Right forelimb (tissue), 1 donor: ENCODE results near the gene DYRK4.

Source experiments
- DNase-seq: peaks from one replicate; pipeline ENCODE4 v3.0.0-alpha.2; 2018

The DYRK4 gene

GRCh38 chr12:4566474-4566873 is 4.5 kb downstream of the DYRK4 start:
- no peak for DNase-seq

GRCh38 chr12:4567073-4567881 is 5.3 kb downstream of the DYRK4 start:
- DNase-seq = no peak

DNA sequence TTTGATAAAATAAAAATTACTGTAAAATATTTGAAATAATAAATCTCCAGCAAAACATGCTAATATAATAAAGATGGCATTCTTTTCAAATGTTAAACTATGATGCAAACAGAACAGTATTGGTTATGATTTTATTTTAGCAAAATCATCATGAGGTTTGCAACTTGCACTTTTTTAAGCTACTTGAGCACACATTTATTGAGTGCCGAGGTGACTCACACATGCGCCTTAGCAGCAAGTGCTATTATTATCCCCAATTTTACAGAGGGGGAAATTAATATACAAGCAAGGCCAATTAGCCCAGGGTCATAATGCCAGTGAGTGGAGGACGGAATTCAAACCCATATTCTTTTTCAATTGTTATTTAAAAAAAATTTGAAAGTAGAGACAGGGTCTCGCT is 7.3 kb downstream of the DYRK4 start:
- no peak for DNase-seq

GRCh38 chr12:4572680-4573079 is 10.7 kb downstream of the DYRK4 start:
- DNase-seq = no peak

DNA sequence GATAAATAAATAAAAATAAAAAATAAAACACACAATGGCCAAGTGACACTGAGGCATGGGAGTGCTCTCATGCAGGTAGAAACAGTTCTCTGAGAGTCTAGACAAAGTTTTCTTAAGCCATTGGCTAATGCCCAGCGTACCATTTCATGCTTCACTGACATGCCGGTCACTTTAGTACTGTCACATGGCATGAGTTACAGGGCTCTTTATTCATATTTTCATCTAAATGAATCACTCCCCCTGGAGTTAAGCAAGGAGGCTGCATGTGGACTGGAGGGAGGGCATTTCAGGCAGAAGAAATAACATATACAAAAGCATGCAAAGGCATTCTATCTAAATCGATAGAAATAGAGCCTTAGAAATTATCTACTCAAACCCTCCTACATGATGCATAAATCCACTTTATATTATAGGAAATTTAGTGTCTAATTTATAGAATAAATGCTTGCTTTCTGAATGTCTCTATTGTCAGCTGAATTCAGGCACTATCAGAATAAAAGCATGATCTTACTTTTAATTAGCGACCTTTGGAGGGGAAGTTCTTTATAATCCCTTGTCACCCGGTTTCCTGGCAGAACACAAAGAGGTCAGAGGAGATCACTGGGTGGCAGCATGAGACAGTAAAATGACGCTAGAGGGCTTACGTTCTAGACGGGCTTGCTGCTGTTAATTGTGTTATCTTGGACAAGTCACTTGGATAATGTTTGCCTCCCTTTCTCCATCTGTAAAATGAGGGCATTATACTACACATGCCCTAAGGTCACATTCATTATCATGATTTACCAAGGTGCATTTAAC is 17.5 kb downstream of the DYRK4 start:
- DNase-seq = no peak

GRCh38 chr12:4580281-4580688 is 18.3 kb downstream of the DYRK4 start:
- no peak for DNase-seq

DNA sequence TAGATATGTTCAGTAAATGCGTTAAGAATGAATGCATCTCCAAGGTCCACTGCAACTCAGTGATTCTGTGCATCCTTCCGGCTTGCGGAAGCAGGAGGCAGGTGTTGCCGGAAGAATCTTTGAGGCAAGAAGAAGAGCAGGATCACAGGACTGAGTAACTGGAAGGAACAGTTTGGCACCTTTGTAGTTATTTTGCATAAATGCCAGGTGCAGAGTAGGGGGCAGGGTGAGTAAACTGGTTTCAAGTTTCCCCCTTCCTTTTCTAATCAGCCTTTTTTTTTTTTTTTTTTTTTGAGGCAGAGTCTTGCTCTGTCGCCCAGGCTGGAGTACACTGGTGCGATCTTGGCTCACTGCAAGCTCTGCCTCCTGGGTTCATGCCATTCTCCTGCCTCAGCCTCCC is 22.3 kb downstream of the DYRK4 start:
- no peak for DNase-seq

DNA sequence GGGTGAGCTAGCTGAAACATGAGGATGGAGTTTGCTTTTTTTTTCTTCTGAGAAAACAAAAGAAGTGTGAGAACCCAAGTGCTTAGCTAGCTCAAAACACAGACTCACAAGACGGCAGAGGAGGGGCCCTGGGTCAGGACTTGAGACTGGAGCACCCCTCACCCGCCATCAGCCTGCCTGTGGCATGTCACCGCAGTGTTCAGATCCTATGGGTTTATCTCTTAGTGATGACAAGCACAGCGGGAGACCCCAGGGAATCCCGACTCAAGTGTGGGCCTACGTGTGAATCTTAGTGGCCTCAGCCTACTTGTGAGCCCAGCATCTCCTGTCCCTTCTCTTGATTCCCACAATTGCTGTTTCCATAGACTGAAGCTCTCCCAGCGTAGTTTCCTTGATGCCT is 22.9 kb downstream of the DYRK4 start:
- DNase-seq = no peak

DNA sequence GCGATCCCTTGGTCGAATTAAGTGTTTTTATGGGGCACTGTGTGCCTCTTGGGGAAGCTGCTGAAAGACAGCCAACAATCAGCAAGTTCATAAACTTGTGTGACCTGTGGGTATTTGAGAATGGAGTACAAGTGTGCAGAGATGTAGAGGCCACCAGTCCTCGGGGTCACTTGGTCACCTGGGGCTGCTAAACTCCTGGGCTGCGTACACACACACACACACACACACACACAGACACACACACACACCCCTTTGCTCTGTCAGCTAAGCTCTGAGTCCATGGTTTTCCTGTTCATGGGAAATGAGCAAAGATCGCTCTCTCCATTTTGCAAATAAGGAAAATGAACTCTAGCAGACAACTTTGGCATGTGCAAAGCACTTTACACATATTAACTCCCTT is 24.5 kb downstream of the DYRK4 start:
- no peak for DNase-seq

DNA sequence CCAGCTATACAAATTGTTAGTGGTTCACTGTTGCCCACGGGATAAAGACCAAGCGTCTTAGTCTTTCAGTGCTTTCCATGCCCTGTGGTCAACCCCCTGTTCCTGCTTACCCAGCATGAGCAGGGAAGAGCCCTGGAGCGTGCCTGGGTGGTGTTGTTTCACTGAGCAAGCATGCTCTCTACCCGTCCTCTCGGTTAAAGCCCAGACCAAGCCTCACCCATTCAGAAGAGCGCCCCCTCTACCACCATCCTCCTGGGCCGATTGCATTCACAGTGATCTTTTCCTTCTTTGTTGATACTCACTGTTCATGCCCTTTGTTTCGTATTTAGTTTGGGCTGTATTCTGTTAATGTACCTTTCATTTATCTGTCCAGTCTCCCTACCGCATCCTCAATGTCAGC is 25.1 kb downstream of the DYRK4 start:
- DNase-seq = no peak

- DNase-seq = no peak
These were observed 26.9 kb downstream of the DYRK4 start for GRCh38 chr12:4588916-4589315.

DNA sequence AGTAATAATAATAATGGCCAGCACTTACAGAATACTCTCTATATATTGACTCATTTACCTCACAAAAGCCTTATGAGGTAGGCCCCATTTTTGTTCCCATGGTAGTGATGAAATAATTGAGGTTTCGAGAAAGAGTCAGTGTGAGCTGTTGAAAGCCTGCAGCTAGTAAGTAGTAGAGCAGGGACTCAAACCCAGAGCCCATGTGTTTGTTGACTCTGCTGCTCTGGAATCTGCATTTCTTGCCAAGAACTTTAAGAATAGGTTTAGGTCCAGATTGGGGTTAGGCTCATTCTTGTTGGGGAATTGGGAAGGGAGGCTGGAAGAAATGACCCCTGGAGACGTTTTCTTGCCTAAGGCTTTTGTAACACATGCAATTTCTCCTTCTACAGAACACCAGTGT is 27.9 kb downstream of the DYRK4 start:
- DNase-seq = no peak

GRCh38 chr12:4591180-4591687 is 29.2 kb downstream of the DYRK4 start:
- DNase-seq = no peak

DNA sequence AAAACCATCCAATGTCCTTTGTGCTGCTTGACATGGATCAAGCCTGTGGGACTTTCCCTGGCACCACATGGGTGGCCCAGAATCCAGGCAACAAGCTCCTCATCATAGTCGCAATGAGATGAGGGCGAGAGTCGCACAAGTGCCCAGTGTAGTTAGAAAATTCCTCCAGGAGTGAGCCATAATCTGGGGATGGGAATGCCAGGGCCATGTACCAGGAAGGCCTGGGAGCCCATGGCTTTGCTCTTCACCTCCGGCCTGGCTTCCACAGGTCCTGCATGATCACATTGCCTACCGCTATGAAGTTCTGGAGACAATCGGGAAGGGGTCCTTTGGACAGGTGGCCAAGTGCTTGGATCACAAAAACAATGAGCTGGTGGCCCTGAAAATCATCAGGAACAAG is 33.9 kb downstream of the DYRK4 start:
- DNase-seq = no peak

DNA sequence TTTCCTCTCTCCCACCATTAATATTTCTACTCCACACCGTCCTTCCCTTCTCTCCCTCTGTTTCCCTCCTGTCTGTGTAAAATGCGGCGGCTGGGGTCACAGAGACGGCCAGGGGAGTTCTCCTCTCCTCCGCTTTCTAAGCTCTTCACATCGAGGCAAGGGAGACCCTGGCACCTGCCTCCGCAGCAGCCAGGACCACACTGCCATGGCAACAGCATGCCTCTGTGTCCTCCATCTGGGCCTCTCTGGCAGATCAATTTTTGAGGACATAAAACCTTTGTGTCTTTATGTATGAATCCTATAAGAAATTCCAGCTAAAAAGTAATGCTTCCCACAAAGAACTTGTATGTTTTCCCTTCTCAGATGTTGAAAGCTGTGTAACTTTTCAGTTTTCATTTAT is 41.4 kb downstream of the DYRK4 start:
- DNase-seq = no peak

DNA sequence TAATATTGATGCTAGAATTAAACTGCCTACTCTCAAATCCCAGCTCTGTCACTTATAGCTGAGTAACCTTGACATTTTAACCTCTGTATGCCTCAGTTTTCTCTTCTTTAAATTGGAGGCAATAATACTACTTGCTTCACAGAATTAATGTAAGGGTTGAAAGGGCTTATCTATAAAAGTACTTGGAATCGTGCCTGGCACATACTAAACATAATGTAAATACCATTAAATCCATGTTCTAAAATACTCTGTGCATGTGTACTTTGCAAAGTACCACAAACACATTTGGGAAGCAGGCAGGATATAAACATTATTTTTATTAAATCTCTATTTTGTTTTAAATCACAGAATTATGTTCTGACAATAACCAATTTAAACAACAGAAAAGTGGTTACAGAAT is 41.9 kb downstream of the DYRK4 start:
- DNase-seq = no peak

DNA sequence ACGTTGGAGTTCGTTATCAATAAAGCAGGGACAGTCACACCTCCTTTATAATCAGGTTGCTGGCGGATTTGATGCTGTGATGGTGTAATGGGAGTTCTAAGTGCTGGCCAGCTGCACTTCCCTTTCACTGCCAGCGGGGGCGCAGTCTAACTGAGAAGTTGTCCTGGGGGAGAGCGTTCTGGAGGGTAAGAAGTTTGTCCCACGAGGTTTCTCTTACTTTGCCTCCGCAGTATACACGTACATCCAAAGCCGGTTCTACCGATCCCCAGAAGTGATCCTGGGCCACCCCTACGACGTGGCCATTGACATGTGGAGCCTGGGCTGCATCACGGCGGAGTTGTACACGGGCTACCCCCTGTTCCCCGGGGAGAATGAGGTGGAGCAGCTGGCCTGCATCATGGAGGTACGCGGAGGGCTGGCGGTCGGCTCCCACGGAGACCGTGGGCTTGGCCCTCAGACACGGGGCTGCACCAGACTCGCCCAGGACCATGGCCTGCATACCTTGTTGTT is 42.7 kb downstream of the DYRK4 start:
- peak; percentile 74 for DNase-seq

DNA sequence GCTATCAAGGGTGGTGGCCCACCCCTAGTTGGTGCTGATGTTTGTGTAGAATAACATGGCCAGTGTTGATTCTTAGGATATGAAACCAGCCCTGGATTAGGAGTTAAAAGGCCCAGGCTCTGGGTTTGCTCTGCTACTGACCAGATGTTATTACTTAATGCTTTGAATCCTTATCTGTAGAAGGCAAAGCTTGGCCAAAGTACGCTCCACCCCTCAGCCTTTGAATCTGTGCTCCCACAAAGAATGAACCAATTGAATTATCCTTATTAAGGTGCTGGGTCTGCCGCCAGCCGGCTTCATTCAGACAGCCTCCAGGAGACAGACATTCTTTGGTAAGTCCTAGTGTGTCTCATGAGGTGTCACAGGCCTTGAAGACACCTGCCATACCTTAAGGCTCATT is 45.0 kb downstream of the DYRK4 start:
- DNase-seq = no peak

DNA sequence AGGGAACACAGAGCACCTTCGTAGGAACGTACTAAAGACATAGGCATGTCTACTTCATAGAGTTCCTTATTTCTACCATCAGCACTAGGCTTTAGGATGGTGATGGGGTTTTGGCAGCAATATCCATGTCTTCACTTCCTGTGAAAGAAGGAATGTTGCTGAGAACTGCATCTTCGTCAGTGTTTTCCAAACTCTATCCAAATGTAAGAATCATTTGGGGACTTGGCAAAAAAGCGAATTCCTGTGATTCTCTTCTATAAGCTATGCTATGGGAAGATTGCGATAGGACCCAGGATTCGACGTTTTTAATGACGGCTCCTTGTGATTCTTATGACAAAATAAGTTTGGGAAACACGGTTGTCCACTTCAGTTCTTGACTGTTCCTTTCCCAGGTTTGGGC is 47.1 kb downstream of the DYRK4 start:
- no peak for DNase-seq

- no peak for DNase-seq
These were observed 48.5 kb downstream of the DYRK4 start for GRCh38 chr12:4610481-4610880.

DNA sequence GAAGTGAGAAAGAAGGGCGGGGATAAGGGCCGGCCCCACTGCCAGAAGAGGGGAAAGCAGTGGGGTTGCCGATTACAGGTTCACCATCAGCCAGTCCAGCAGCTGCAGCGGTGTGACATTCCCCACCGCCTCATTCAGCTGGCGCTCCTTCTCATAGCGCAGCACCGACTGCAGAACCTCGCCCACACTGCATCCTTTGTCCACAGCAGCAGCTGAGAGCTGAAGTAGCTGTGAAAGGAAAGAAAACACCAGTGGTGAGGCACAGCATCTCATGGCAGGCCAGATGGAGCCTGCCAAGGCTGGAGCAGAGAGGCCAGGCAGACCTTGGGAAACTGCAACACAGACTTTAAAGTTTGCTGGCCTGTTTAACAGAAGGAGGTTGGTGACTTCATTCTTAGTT is 53.7 kb downstream of the DYRK4 start:
- no peak for DNase-seq

GRCh38 chr12:4621511-4621910 is 59.5 kb downstream of the DYRK4 start:
- no peak for DNase-seq

- DNase-seq = no peak
These were observed 64.5 kb downstream of the DYRK4 start for GRCh38 chr12:4626543-4626942.

DNA sequence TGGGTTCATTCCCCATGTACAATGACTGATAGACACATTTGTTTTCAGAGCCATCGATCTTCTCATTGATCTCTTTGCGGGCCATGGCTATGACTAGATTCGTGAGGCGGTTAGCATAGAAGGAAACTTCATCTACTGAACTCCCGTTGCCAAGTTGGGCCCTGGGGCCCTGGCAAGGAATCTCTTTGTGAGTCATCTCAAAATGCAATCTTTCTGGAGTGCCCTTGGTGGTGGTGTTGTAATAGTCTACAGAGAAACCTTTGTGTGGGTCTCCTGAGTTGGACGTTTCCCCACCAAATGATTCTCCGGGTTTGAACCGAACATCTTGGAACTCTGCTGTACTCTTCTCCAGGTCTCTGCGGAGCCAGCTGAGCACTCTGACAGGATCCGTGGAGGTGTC is 66.4 kb downstream of the DYRK4 start:
- no peak for DNase-seq
